ENCODE data around the gene SPRY4.

The SPRY4 gene

DNA sequence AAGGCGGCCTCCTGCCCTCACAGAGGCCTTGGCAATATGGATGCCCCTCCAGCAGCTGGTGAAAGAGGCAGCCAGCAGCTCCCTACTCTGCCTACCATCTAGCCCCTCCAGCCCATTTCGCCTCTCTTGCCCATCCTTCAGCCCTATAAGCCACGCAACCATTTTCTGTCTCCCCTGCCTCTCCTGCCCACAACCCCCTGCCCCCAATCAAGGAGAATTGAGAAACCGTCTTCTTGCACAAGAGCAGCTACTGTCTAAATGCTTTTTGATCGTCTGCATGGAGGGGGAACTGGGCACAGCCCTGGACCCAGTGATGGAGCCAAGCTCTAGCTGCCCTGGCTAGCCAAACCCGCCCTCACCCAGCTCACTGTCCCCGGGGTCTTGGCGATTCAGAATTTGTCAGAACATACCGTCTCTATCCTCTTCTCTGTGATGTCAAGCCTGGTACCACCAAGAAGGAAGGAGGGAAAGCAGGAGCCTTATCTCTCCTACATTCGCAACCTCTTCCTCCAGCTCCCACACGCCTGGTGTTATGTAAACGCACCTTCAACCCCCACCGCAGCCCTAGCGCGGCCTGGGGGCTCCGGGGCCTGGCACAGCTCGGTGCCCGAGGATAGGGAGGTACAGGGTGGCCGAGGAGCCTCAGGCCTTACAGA lies 1.2 kb downstream of the SPRY4 start:
- peaks cover 100% of the 10 kb centered on the region for H3K27me3 ChIP-seq
- no peaks in the 10 kb centered on the region for H3K9me3 ChIP-seq
- H3K4me1 ChIP-seq (ENCODE audit: control insufficient read depth in 1 of 2, insufficient read depth in 1 of 2, low read depth in 1 of 2, low read length in 1 of 2): peaks cover 12 to 13% of the 10 kb centered on the region in 2 experiments

DNA sequence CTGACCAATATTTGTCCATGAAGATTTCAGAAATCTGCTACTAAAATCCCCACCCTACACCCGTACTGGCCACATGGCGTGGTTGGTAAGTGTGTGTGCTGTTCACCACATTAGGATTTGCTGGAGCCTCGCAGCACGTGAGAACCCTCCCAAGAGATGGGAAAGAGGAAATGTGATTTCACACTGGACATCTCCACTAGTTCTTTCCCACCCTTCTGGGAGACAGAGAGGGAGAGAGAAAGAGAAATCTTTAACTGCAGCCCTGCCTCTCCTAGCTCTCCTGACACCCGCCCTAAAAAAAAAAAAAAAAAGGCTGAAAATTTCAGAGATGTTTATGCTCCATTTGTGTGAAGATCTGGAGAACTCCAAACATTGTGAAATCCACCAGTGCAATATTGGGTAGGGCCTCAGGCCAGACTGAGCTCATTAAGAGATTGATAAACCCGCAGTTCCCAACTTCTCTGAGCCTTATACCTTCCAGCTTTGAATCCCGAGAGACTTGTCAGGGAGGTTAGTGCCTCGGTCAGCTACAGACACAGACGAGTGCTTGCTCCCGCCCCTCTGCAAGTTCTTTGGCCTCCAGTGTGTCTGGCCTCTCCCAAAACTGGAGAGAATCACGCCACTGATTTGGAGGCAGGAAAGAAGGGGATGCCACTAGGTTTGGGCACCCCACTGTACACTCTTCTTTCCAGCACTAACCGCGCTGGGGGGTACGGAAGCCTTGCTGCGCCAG lies 1.9 kb downstream of the SPRY4 start:
- Histone ChIP-seq H3K9me3 (no peaks in the 10 kb centered on the region), H3K36me3 (no peaks in the 10 kb centered on the region), H3K27me3 (peaks cover 99% of the 10 kb centered on the region), H3K4me3 (ENCODE audit: low read depth in 1 of 2, low read length in 1 of 2) (no peak overlapping the region), H3K27ac (no peak overlapping the region), H3K4me1 (ENCODE audit: control insufficient read depth in 1 of 2, insufficient read depth in 1 of 2, low read depth in 1 of 2, low read length in 1 of 2) (peaks cover 12 to 13% of the 10 kb centered on the region in 2 experiments)
- TF ChIP-seq, protein P1, sequence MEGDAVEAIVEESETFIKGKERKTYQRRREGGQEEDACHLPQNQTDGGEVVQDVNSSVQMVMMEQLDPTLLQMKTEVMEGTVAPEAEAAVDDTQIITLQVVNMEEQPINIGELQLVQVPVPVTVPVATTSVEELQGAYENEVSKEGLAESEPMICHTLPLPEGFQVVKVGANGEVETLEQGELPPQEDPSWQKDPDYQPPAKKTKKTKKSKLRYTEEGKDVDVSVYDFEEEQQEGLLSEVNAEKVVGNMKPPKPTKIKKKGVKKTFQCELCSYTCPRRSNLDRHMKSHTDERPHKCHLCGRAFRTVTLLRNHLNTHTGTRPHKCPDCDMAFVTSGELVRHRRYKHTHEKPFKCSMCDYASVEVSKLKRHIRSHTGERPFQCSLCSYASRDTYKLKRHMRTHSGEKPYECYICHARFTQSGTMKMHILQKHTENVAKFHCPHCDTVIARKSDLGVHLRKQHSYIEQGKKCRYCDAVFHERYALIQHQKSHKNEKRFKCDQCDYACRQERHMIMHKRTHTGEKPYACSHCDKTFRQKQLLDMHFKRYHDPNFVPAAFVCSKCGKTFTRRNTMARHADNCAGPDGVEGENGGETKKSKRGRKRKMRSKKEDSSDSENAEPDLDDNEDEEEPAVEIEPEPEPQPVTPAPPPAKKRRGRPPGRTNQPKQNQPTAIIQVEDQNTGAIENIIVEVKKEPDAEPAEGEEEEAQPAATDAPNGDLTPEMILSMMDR (IDR thresholded peaks at IDR 0.05): no peak

More for the DNA sequence above, 1.2 kb downstream of the SPRY4 start:
- H3K36me3 ChIP-seq: no peaks in the 10 kb centered on the region
- TF ChIP-seq, protein P1 (IDR thresholded peaks at IDR 0.05): no peak
- H3K27ac ChIP-seq: no peak overlapping the region
- H3K4me3 ChIP-seq (ENCODE audit: low read depth in 1 of 2, low read length in 1 of 2): no peak overlapping the region

DNA sequence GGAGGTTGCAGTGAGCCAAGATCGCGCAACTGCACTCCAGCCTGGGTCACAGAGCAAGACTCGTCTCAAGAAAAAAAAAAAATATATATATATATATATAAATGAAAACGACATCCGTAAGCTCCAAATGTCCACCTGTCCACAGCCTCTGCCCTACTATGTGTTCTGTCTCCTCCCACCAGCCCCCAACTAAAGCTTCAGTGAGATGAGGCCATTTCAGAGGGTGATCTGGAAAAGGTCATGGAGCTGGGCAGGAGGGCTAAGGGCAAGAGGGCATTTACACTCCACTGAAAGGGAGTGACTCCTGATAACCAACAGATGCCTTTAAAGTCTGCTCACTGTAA lies 2.4 kb downstream of the SPRY4 start:
- no peak overlapping the region for H3K4me3 ChIP-seq (ENCODE audit: low read depth in 1 of 2, low read length in 1 of 2)
- no peaks in the 10 kb centered on the region for H3K9me3 ChIP-seq
- TF ChIP-seq, protein P1 (IDR thresholded peaks at IDR 0.05): no peak
- peaks cover 12 to 13% of the 10 kb centered on the region in 2 experiments for H3K4me1 ChIP-seq (ENCODE audit: control insufficient read depth in 1 of 2, insufficient read depth in 1 of 2, low read depth in 1 of 2, low read length in 1 of 2)
- no peaks in the 10 kb centered on the region for H3K36me3 ChIP-seq
- H3K27me3 ChIP-seq: peaks cover 99% of the 10 kb centered on the region
- H3K27ac ChIP-seq: no peak overlapping the region

DNA sequence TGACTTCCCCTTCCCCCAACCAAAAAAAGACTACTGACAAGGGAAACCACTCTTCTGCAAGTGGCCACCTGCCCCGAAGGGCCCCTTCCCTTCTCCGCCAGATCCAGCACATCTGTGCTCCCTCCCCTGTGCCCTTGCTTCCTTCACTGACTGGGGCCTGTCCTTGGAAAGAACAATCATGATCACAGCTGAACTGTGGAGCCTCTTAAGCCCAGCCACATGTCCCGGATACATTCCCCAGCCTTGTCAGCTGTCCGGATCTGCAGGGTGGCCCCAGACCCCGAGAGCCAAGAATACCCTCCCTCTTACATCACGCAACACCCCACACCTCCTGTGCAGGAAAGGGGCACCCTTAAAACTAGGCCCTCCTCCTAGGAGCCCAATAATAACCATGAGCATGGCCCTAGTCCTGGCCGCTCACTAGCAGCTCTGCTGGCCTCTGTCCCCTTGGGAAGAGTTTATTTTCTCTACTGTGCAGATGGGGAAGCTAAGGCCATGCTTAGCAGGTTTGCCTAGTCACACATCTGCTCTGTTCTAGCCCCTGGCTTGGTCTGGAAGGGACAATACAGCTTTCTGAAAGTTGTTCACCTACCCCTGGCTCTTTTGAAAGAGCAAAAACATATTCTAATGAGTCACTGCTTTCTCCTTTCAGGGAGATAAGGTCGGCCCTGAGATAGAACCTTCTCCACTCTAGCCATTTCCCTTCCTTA lies 3.8 kb downstream of the SPRY4 start:
- TF ChIP-seq, protein P1 (IDR thresholded peaks at IDR 0.05): no peak
- Histone ChIP-seq H3K9me3 (no peaks in the 10 kb centered on the region), H3K4me3 (ENCODE audit: low read depth in 1 of 2, low read length in 1 of 2) (no peak overlapping the region), H3K36me3 (no peaks in the 10 kb centered on the region), H3K27ac (no peak overlapping the region), H3K4me1 (ENCODE audit: control insufficient read depth in 1 of 2, insufficient read depth in 1 of 2, low read depth in 1 of 2, low read length in 1 of 2) (peaks cover 12 to 13% of the 10 kb centered on the region in 2 experiments), H3K27me3 (peaks cover 99% of the 10 kb centered on the region)

DNA sequence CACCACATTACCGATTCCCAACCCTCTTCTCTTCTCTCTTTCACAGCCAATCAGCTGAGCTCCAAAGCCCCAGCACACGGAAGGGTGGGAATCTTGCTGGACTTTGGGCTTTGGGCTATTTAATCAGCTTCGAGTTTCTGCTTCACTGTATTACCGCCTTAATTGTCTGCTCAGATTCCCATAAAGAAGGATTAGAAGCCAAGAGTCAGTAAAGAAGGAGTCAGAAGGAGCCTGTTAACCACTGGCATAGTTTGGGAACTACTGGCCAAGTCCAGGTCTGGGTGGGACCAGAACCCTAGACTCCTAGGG lies 4.4 kb downstream of the SPRY4 start:
- Histone ChIP-seq H3K27ac (no peak overlapping the region), H3K4me1 (ENCODE audit: control insufficient read depth in 1 of 2, insufficient read depth in 1 of 2, low read depth in 1 of 2, low read length in 1 of 2) (peaks cover 10 to 13% of the 10 kb centered on the region in 2 experiments), H3K9me3 (no peaks in the 10 kb centered on the region), H3K27me3 (peaks cover 99% of the 10 kb centered on the region), H3K4me3 (ENCODE audit: low read depth in 1 of 2, low read length in 1 of 2) (no peak overlapping the region), H3K36me3 (no peaks in the 10 kb centered on the region)
- TF ChIP-seq, protein P1 (IDR thresholded peaks at IDR 0.05): no peak
